Measurements from ENCODE around the gene SELENBP1. TPM values are rescaled to one million over a fixed set of nuclear protein-coding genes. Genes with fewer than 3 reads are reported as not detected.

Gene SELENBP1
- total and polyA plus RNA-seq, 2 of the 13 experiments (the other 11 are each of a cell fraction or from before 2014, with no cell fraction given), result 27.8 to 29.0 TPM

GRCh38 chr1:151324390-151324930 lies 48.0 kb downstream of the SELENBP1 start:
- H3K27ac ChIP-seq (ENCODE audit: extremely low read length, insufficient read depth, low read length), result no peak overlapping the region
- BruUV-seq (replicated peaks), result no TSS peak
- POLR2A ChIA-PET, result interaction anchor here (0.7 to 1.2 kb wide), 2 partner anchors 13 to 43 kb away, joined by 3 read pairs; no protein-coding TSS in a partner anchor

More at GRCh38 chr1:151324390-151324930, 48.0 kb downstream of the SELENBP1 start:
- no peaks in the 10 kb centered on the region for H3K9me3 ChIP-seq (ENCODE audit: low read length)
- DNase-seq (ENCODE audit: low spot score) (peak; percentile 14), FAIRE-seq (no peak), ATAC-seq (no peak; the same call in 2 of the 3 replicates)
- peaks cover 33% of the 10 kb centered on the region for H3K4me1 ChIP-seq (ENCODE audit: insufficient read depth, low read length)
- WGBS (ENCODE audit: low lambda C conversion rate), result 81% methylated on average over 4 of the region's 4 CpGs
- H3K36me3 ChIP-seq (replicated peaks in 1 of 2; ENCODE audit: control insufficient read depth in 1 of 2, insufficient read depth in 2 of 2, low read length in 2 of 2), result peaks cover 6% of the 10 kb centered on the region in 2 experiments
- in situ Hi-C loops (cut with HindIII; ENCODE audit: extremely low pct_ligation_motif_present, low pct_unique_long_range_greater_than_20kb) (no loop called here), intact Hi-C loops (cut with micrococcal nuclease; ENCODE audit: unreplicated experiment) (no loop called here)
- H3K4me2 ChIP-seq (ENCODE audit: low read depth, low read length), result no peak overlapping the region; the same call in 1 of the 2 replicates
- peaks cover 18% of the 10 kb centered on the region for H3K79me2 ChIP-seq (ENCODE audit: insufficient read depth, low read length)
- H4K20me1 ChIP-seq (ENCODE audit: insufficient read depth, low read length), result no peaks in the 10 kb centered on the region
- TF ChIP-seq HDAC1 (CRISPR knock-in tag; IDR thresholded peaks at IDR 0.05) (no peak), HINFP (CRISPR knock-in tag; IDR thresholded peaks at IDR 0.05; ENCODE audit: low read depth) (no peak), ARID5B (CRISPR knock-in tag; IDR thresholded peaks at IDR 0.05) (0 out of 2 replicates have a peak, but pooled peaks have one; percentile 12), FOXA1 (IDR thresholded peaks at IDR 0.05) (0 out of 2 replicates have a peak, but pooled peaks have one; percentile 45), FOXA1 (CRISPR knock-in tag; IDR thresholded peaks at IDR 0.05) (peak; percentile 57; the same call in 1 of the 2 replicates), TEAD2 (CRISPR knock-in tag; IDR thresholded peaks at IDR 0.05) (no peak), ZNF335 (CRISPR knock-in tag; IDR thresholded peaks at IDR 0.05) (peak; percentile 89), FOXA3 (CRISPR knock-in tag; IDR thresholded peaks at IDR 0.05) (peak; percentile 58), HIC2 (CRISPR knock-in tag; IDR thresholded peaks at IDR 0.05; ENCODE audit: low read depth) (peak; percentile 78; the same call in 1 of the 2 replicates), TAF1 (CRISPR knock-in tag; IDR thresholded peaks at IDR 0.05) (no peak)
- TF ChIP-seq, protein P1, sequence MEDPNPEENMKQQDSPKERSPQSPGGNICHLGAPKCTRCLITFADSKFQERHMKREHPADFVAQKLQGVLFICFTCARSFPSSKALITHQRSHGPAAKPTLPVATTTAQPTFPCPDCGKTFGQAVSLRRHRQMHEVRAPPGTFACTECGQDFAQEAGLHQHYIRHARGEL (CRISPR knock-in tag; IDR thresholded peaks at IDR 0.05), result no peak
- no peak overlapping the region for H2AFZ ChIP-seq (ENCODE audit: low read length)
- H3K4me3 ChIP-seq (replicated peaks in 1 of 3; ENCODE audit: insufficient read depth in 1 of 3, low read depth in 2 of 3, low read length in 3 of 3), result no peak overlapping the region
- no peak overlapping the region; the same call in 1 of the 2 replicates for H3K9ac ChIP-seq (ENCODE audit: insufficient read depth, low read depth, low read length)
- no peaks in the 10 kb centered on the region; a peak in 1 of 5 replicates for H3K27me3 ChIP-seq (ENCODE audit: control insufficient read depth in 1 of 2, insufficient read depth in 2 of 2, low read length in 2 of 2)
- CTCF ChIA-PET (ENCODE audit: low intra/inter-chr PET ratio, low total read pairs), result no interaction called here
